CD14-positive monocyte (primary cell): ENCODE results near the gene GRIK4. TPM values are rescaled to one million over a fixed set of nuclear protein-coding genes. Genes with fewer than 3 reads are reported as not detected.

Source experiments
- DNase-seq, 3 donors: peaks; one replicate each; pipeline ENCODE4 v3.0.0-alpha.2; 2011 to 2022
- H2AFZ ChIP-seq: 2 replicates; pipeline ENCODE4 v1.6.0; 2012; ENCODE audit warnings: mild to moderate bottlenecking, low read depth, low read length, inconsistent platforms; ENCODE audit not compliant: insufficient read depth, poor library complexity, severe bottlenecking
- H3K27ac ChIP-seq, 2 donors: 1 replicate in 1 of 2; 2 replicates in 1 of 2; pipeline ENCODE4 v1.5.1; 2012 to 2013; ENCODE audit warnings: low read length in 2 of 2, control low read depth in 1 of 2, inconsistent platforms in 1 of 2, low read depth in 1 of 2, mild to moderate bottlenecking in 1 of 2
- H3K27me3 ChIP-seq, 2 donors: one replicate each; pipeline versions ENCODE4 v1.6.0 to v1.6.1; 2011 to 2013; ENCODE audit warnings: low read length in 2 of 2; ENCODE audit not compliant: control insufficient read depth in 2 of 2, insufficient read depth in 2 of 2
- H3K36me3 ChIP-seq, 2 donors: replicated peaks in 1 of 2; 1 replicate in 1 of 2; 2 replicates in 1 of 2; pipeline versions ENCODE4 v1.5.1 to v1.6.1; 2012 to 2013; ENCODE audit warnings: low read length in 2 of 2, control low read depth in 1 of 2, inconsistent platforms in 1 of 2, mild to moderate bottlenecking in 1 of 2; ENCODE audit not compliant: insufficient read depth in 2 of 2, control insufficient read depth in 1 of 2
- H3K4me1 ChIP-seq, 2 donors: 1 replicate in 1 of 2; 2 replicates in 1 of 2; pipeline versions ENCODE4 v1.5.1 to v1.6.1; 2012 to 2013; ENCODE audit warnings: low read length in 2 of 2, control low read depth in 1 of 2, inconsistent platforms in 1 of 2, mild to moderate bottlenecking in 1 of 2, moderate library complexity in 1 of 2; ENCODE audit not compliant: insufficient read depth in 2 of 2, control insufficient read depth in 1 of 2
- H3K4me2 ChIP-seq: replicated peaks from 2 replicates; pipeline ENCODE3; 2012; ENCODE audit warnings: low read length, moderate library complexity, mild to moderate bottlenecking; ENCODE audit not compliant: poor library complexity, severe bottlenecking; ENCODE audit errors: extremely low read depth
- H3K4me3 ChIP-seq, 3 experiments: fragments of 200-600 bp in 1 of 3; sonication (generic) in 1 of 3; replicated peaks in 1 of 3; 1 replicate in 2 of 3; 2 replicates in 1 of 3; pipeline ENCODE4 v1.5.1; 2011 to 2013; ENCODE audit warnings: low read length in 3 of 3, mild to moderate bottlenecking in 3 of 3, control low read depth in 2 of 3, low read depth in 2 of 3, inconsistent platforms in 1 of 3, moderate library complexity in 1 of 3
- H3K79me2 ChIP-seq: 2 replicates; pipeline ENCODE4 v1.6.0; 2012; ENCODE audit warnings: mild to moderate bottlenecking, control low read depth, inconsistent platforms, low read length, moderate library complexity; ENCODE audit not compliant: insufficient read depth
- H3K9ac ChIP-seq: 2 replicates; pipeline ENCODE4 v1.6.0; 2017; ENCODE audit warnings: low read length, mild to moderate bottlenecking; ENCODE audit not compliant: insufficient read depth, poor library complexity, severe bottlenecking
- H3K9me3 ChIP-seq, 2 donors: replicated peaks in 1 of 2; 1 replicate in 1 of 2; 2 replicates in 1 of 2; pipeline versions ENCODE4 v1.5.1 to v1.6.1; 2012 to 2013; ENCODE audit warnings: low read length in 2 of 2, control low read depth in 1 of 2; ENCODE audit not compliant: control insufficient read depth in 1 of 2, insufficient read depth in 1 of 2
- H4K20me1 ChIP-seq: 2 replicates; pipeline ENCODE4 v1.6.0; 2012; ENCODE audit warnings: mild to moderate bottlenecking, low read length, control low read depth, moderate library complexity; ENCODE audit not compliant: insufficient read depth
- H3K27ac Mint-ChIP-seq, 7 donors: one replicate each; pipeline ENCODE4 v1.8.0; 2020; ENCODE audit warnings: mild to moderate bottlenecking in 7 of 7, mixed read lengths in 7 of 7, moderate library complexity in 6 of 7, inconsistent platforms in 2 of 7
- H3K27me3 Mint-ChIP-seq, 3 donors: one replicate each; pipeline ENCODE4 v1.8.0; 2021 to 2022; ENCODE audit warnings: low read depth in 3 of 3, mild to moderate bottlenecking in 3 of 3, mixed read lengths in 3 of 3, moderate library complexity in 3 of 3, inconsistent platforms in 1 of 3
- H3K36me3 Mint-ChIP-seq, 2 donors: one replicate each; pipeline ENCODE4 v1.8.0; 2020; ENCODE audit warnings: mixed read lengths in 2 of 2, inconsistent platforms in 1 of 2, mild to moderate bottlenecking in 1 of 2
- H3K4me1 Mint-ChIP-seq: one replicate; pipeline ENCODE4 v1.8.0; 2020; ENCODE audit warnings: mild to moderate bottlenecking, mixed read lengths
- H3K4me3 Mint-ChIP-seq, 2 donors: one replicate each; pipeline ENCODE4 v1.8.0; 2020; ENCODE audit warnings: mild to moderate bottlenecking in 2 of 2, mixed read lengths in 2 of 2, moderate library complexity in 1 of 2
- H3K9me3 Mint-ChIP-seq, 7 donors: one replicate each; pipeline ENCODE4 v1.8.0; 2020 to 2022; ENCODE audit warnings: mixed read lengths in 7 of 7, mild to moderate bottlenecking in 6 of 7, moderate library complexity in 6 of 7, inconsistent platforms in 2 of 7
- WGBS: methylation state at CpG from one replicate; pipeline ENCODE4 v1.1.5; 2013; ENCODE audit warnings: missing lambda C conversion rate; ENCODE audit not compliant: insufficient coverage; 5-methylcytosine and 5-hydroxymethylcytosine counted together
- intact Hi-C, 2 donors: fragments of 100-400 bp; cut with micrococcal nuclease; formaldehyde crosslinking; loops; one replicate each; pipeline versions ENCODE4 v1.15.0 to v1.15.1; 2023
- polyA plus RNA-seq, 3 donors: library from polyadenylated mRNA; depleted of rRNA in 1 of 3; unstranded in 2 of 3; stranded (reverse) in 1 of 3; fragments of 300-500 nt in 2 of 3; fragments of >200 nt in 1 of 3; fragmentation: Illumina TruSeq in 2 of 3; gene quantifications; 1 replicate in 2 of 3; 2 replicates in 1 of 3; pipeline ENCODE4 v1.2.3, GENCODE V29; 2012 to 2021
- TF ChIP-seq, protein P1 (sequence below): fragments of 200-600 bp; IDR thresholded peaks from one replicate; pipeline ENCODE4 v1.8.0; 2022; ENCODE audit warnings: antibody characterized with exemption, mild to moderate bottlenecking

The GRIK4 gene
- polyA plus RNA-seq, 3 donors, result not detected

DNA sequence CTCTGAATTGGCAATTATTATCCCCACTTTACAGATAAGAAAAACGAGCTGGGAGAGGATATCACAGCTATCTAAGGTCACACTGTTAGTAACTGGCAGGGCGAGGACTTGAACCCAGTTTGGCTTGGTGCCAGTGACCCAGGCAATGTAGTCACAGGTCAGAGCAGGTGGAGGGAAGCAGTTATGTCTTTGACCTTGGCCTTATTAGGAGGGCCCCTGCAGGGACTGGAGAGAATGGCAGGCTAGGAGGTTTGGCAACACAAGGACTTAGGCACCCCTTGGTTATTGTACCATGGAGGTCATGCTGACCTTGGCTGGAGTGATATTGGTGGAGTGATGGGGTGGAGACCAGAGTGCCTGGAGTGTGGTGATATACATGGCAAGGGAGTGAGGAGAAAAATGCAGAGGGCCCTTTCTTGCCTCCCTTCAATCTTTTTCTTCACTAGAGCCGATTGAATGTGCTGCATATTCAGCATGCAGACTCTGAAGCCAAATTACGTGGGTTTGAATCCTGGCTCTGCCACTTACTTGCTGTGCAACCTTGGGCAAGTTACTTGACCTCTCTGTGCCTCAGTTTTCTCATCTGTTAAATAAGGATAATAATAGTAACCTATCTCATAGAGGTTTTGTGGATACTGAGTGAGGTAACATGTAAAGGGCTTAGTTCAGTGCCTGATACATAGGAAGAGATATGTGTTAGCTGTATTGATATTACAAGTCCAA lies 419.7 kb downstream of the GRIK4 start:
- TF ChIP-seq, protein P1, sequence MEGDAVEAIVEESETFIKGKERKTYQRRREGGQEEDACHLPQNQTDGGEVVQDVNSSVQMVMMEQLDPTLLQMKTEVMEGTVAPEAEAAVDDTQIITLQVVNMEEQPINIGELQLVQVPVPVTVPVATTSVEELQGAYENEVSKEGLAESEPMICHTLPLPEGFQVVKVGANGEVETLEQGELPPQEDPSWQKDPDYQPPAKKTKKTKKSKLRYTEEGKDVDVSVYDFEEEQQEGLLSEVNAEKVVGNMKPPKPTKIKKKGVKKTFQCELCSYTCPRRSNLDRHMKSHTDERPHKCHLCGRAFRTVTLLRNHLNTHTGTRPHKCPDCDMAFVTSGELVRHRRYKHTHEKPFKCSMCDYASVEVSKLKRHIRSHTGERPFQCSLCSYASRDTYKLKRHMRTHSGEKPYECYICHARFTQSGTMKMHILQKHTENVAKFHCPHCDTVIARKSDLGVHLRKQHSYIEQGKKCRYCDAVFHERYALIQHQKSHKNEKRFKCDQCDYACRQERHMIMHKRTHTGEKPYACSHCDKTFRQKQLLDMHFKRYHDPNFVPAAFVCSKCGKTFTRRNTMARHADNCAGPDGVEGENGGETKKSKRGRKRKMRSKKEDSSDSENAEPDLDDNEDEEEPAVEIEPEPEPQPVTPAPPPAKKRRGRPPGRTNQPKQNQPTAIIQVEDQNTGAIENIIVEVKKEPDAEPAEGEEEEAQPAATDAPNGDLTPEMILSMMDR, result no peak
- H3K4me2 ChIP-seq, result no peak overlapping the region
- no peak overlapping the region for H3K27ac ChIP-seq
- H3K9ac ChIP-seq, result no peak overlapping the region
- H3K27me3 ChIP-seq, result no peaks in the 10 kb centered on the region
- no peaks in the 10 kb centered on the region for H3K79me2 ChIP-seq
- no peaks in the 10 kb centered on the region for H3K4me1 ChIP-seq
- 80% methylated on average over 2 of the region's 4 CpGs for WGBS
- H3K36me3 ChIP-seq, result no peaks in the 10 kb centered on the region
- no peaks in the 10 kb centered on the region for H4K20me1 ChIP-seq
- Mint-ChIP-seq H3K36me3 (no peaks in the 10 kb centered on the region), H3K27ac (no peak overlapping the region), H3K4me1 (no peaks in the 10 kb centered on the region), H3K4me3 (no peak overlapping the region), H3K9me3 (no peaks in the 10 kb centered on the region), H3K27me3 (peaks cover 4 to 11% (median 10%) of the 10 kb centered on the region in 3 donors)
- no peaks in the 10 kb centered on the region for H3K9me3 ChIP-seq
- H3K4me3 ChIP-seq, result no peak overlapping the region
- intact Hi-C loops, result no loop called here
- DNase-seq, result no peak
- no peak overlapping the region for H2AFZ ChIP-seq

DNA sequence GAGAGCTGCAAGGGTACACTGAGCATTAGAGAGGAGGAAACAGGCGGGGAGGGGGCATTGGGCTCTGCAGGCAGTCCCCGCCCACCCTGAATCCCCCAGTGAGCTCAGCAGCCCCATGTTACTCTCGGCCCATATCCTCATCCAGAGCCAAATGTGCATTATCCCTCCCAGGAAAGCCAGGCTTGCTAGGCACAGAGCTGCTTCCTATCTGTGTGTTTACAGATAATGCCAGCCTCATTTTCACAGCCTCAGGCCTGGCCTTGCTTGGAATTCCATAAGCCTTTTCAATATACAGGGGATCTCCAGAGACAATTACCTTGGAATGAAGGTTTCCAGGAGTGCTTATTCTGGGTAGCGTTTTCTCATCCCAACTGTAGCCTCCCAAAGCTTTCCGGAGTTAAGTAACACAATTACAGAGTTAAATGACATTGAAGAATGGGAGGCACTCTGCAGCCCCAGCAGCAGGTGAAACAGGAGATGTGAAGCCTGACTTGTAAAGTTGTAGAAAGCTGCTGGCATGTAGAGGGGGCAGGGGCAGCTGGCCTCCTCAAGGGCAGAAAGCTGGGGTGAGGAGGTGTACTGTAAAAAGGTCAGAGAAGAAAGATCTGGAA lies 420.9 kb downstream of the GRIK4 start:
- intact Hi-C loops, result no loop called here
- DNase-seq, result no peak
- H2AFZ ChIP-seq, result no peak overlapping the region
- Mint-ChIP-seq H3K36me3 (no peaks in the 10 kb centered on the region), H3K4me3 (no peak overlapping the region), H3K9me3 (peaks cover 0 to 2% (median 0%) of the 10 kb centered on the region in 7 donors), H3K27ac (no peak overlapping the region), H3K27me3 (peaks cover 10 to 15% (median 14%) of the 10 kb centered on the region in 3 donors), H3K4me1 (no peaks in the 10 kb centered on the region)
- no peaks in the 10 kb centered on the region for H3K36me3 ChIP-seq
- no peak overlapping the region for H3K27ac ChIP-seq
- no peaks in the 10 kb centered on the region for H3K9me3 ChIP-seq
- H3K27me3 ChIP-seq, result no peaks in the 10 kb centered on the region
- no peak overlapping the region for H3K9ac ChIP-seq
- H3K4me2 ChIP-seq, result no peak overlapping the region
- H4K20me1 ChIP-seq, result no peaks in the 10 kb centered on the region
- TF ChIP-seq, protein P1, result no peak
- no peak overlapping the region for H3K4me3 ChIP-seq
- H3K4me1 ChIP-seq, result no peaks in the 10 kb centered on the region
- WGBS, result 79% methylated on average over 2 of the region's 5 CpGs
- no peaks in the 10 kb centered on the region for H3K79me2 ChIP-seq
